NT2/D1 (cell line): ENCODE results near the gene IGF2R.

Source experiments
- SUZ12 ChIP-seq: IDR thresholded peaks from 2 replicates; pipeline ENCODE4 v1.6.1; 2011; ENCODE audit not compliant: insufficient read length, insufficient read depth; ENCODE audit errors: extremely low read depth
- YY1 ChIP-seq: IDR thresholded peaks from 2 replicates; pipeline ENCODE4 v1.6.1; 2011; ENCODE audit not compliant: insufficient read length, insufficient read depth
- ZNF274 ChIP-seq: IDR thresholded peaks from 2 replicates; pipeline ENCODE4 v1.6.1; 2011; ENCODE audit warnings: mild to moderate bottlenecking, low read depth, low read length

- TF ChIP-seq YY1, result no peak
- no peak for TF ChIP-seq SUZ12
- no peak for TF ChIP-seq ZNF274
These were observed 86.0 kb downstream of the IGF2R start for GRCh38 chr6:160054913-160055312.
